GM19351 (cell line): ENCODE data around the gene KLF6.

ENCODE experiments used
- ATAC-seq: cut with Tn5 transposase; IDR thresholded peaks from one replicate; pipeline ENCODE4 v1.9.1; 2021; ENCODE audit warnings: mild to moderate bottlenecking, moderate library complexity; ENCODE audit not compliant: unreplicated experiment

Gene KLF6

GRCh38 chr10:3775696-3776551 lies 9.1 kb downstream of the KLF6 start:
- ATAC-seq = peak; percentile 44

GRCh38 chr10:3774814-3775695 lies 10.0 kb downstream of the KLF6 start:
- ATAC-seq = no peak

GRCh38 chr10:3774018-3774813 lies 10.8 kb downstream of the KLF6 start:
- no peak for ATAC-seq

GRCh38 chr10:3773460-3774017 lies 11.5 kb downstream of the KLF6 start:
- ATAC-seq = no peak

GRCh38 chr10:3772361-3773171 lies 12.4 kb downstream of the KLF6 start:
- no peak for ATAC-seq

GRCh38 chr10:3770611-3771110 lies 14.3 kb downstream of the KLF6 start:
- ATAC-seq = no peak

- no peak for ATAC-seq
Measured at GRCh38 chr10:3769556-3769955, 15.5 kb downstream of the KLF6 start.

GRCh38 chr10:3766046-3766756 lies 18.8 kb downstream of the KLF6 start:
- no peak for ATAC-seq

- no peak for ATAC-seq
Measured at GRCh38 chr10:3765146-3765545, 19.9 kb downstream of the KLF6 start.

- ATAC-seq = no peak
Measured at GRCh38 chr10:3764626-3765112, 20.3 kb downstream of the KLF6 start.

GRCh38 chr10:3763852-3764625 lies 21.0 kb downstream of the KLF6 start:
- no peak for ATAC-seq

- ATAC-seq = no peak
Measured at GRCh38 chr10:3763035-3763456, 22.0 kb downstream of the KLF6 start.

GRCh38 chr10:3762309-3762708 lies 22.7 kb downstream of the KLF6 start:
- ATAC-seq = no peak

- no peak for ATAC-seq
Measured at GRCh38 chr10:3761904-3762303, 23.1 kb downstream of the KLF6 start.

GRCh38 chr10:3761021-3761686 lies 23.9 kb downstream of the KLF6 start:
- ATAC-seq = peak; percentile 59

GRCh38 chr10:3760083-3760482 lies 24.9 kb downstream of the KLF6 start:
- ATAC-seq = no peak

- no peak for ATAC-seq
Measured at GRCh38 chr10:3759397-3759796, 25.6 kb downstream of the KLF6 start.
